K562 (cell line): ENCODE measurements around the gene LCN1. TPM values are rescaled to one million over a fixed set of nuclear protein-coding genes. Genes with fewer than 3 reads are reported as not detected.
"Not testable (repeated sequence)": the region's sequence is repeated elsewhere in the genome, so short reads cannot be mapped to it uniquely, and the experiment has no call there.

Experiments used
- ATAC-seq: fragments of 200-7000 bp; cut with Tn5 transposase; 3 replicates; pipeline ENCODE4 v1.9.1; 2020; ENCODE audit warnings: moderate library complexity
- BruUV-seq: library from RNA; stranded (reverse); fragments of 400-500 nt; replicated peaks from 2 replicates; lab custom pipeline; 2021; lab: Mats Ljungman, UMichigan
- CTCF ChIA-PET: fragments of 300-600 bp; formaldehyde crosslinking; extraction: SDS; loops from one replicate; lab custom pipeline; 2021; ENCODE audit warnings: low intra/inter-chr PET ratio; lab: Yijun Ruan, JAX
- POLR2A ChIA-PET: fragments of 300-600, 350-650 bp; sonication (Branson Sonifier 250); formaldehyde crosslinking; extraction: SDS; loops from one replicate; lab custom pipeline; 2021; ENCODE audit warnings: antibody characterized with exemption, inconsistent platforms; lab: Yijun Ruan, JAX
- DNase-seq, 4 experiments: peaks; one replicate each; pipeline versions ENCODE4 v3.0.0 to v3.0.0-alpha.2; 2011 to 2018; ENCODE audit warnings: low spot score in 3 of 4, mixed read lengths in 3 of 4; ENCODE audit errors: extremely low read depth in 1 of 4
- FAIRE-seq: peaks from 2 replicates; lab custom pipeline; 2011; peaks lifted over from hg19 to GRCh38; lab: Jason Lieb, UNC
- H2AFZ ChIP-seq: 2 replicates; pipeline ENCODE4 v1.6.0; 2011; ENCODE audit warnings: low read depth, low read length, control low read depth, inconsistent platforms
- H3K27ac ChIP-seq: fragments of 200-600 bp; 3 replicates; pipeline ENCODE4 v1.8.0; 2011; ENCODE audit warnings: low read depth, mild to moderate bottlenecking, control low read depth, inconsistent platforms, low read length, moderate library complexity, mixed read lengths; ENCODE audit errors: extremely low read depth
- H3K27me3 ChIP-seq, 2 experiments: fragments of 300-600 bp in 1 of 2; 2 replicates in 1 of 2; 3 replicates in 1 of 2; pipeline versions ENCODE4 v1.6.0 to v1.8.0; 2011; ENCODE audit warnings: inconsistent platforms in 2 of 2, low read length in 2 of 2, mild to moderate bottlenecking in 1 of 2, mixed read lengths in 1 of 2, moderate library complexity in 1 of 2; ENCODE audit not compliant: control insufficient read depth in 2 of 2, insufficient read depth in 2 of 2
- H3K36me3 ChIP-seq: fragments of 300-600 bp; 3 replicates; pipeline ENCODE4 v1.8.0; 2011; ENCODE audit warnings: mild to moderate bottlenecking, low read length, inconsistent platforms; ENCODE audit not compliant: control insufficient read depth, insufficient read depth
- H3K4me1 ChIP-seq, 2 experiments: fragments of 200-600 bp in 1 of 2; replicated peaks in 1 of 2; 2 replicates in 1 of 2; 3 replicates in 1 of 2; pipeline versions ENCODE4 v1.5.1 to v1.8.0; 2011; ENCODE audit warnings: inconsistent platforms in 2 of 2, low read length in 2 of 2, mild to moderate bottlenecking in 1 of 2, mixed read lengths in 1 of 2, moderate library complexity in 1 of 2; ENCODE audit not compliant: control insufficient read depth in 2 of 2, insufficient read depth in 2 of 2
- H3K4me2 ChIP-seq: 2 replicates; pipeline ENCODE4 v1.6.1; 2011; ENCODE audit warnings: low read length, control low read depth, inconsistent platforms, mixed read lengths; ENCODE audit not compliant: insufficient read depth
- H3K4me3 ChIP-seq: fragments of 200-600 bp; sonication (generic), shearing (Covaris generic); 2 replicates; pipeline ENCODE4 v1.5.1; 2016; ENCODE audit warnings: control low read depth, inconsistent platforms
- H3K79me2 ChIP-seq: fragments of 200-600 bp; 3 replicates; pipeline ENCODE4 v1.8.0; 2011; ENCODE audit warnings: low read length, inconsistent platforms; ENCODE audit not compliant: control insufficient read depth, insufficient read depth
- H3K9ac ChIP-seq, 2 experiments: 2 replicates each; pipeline versions ENCODE4 v1.6.0 to v1.6.1; 2011; ENCODE audit warnings: low read depth in 2 of 2, low read length in 2 of 2, control low read depth in 1 of 2, inconsistent platforms in 1 of 2, mild to moderate bottlenecking in 1 of 2, mixed read lengths in 1 of 2; ENCODE audit not compliant: insufficient read depth in 1 of 2
- H3K9me1 ChIP-seq: one replicate; pipeline ENCODE4 v1.6.0; 2011; ENCODE audit warnings: inconsistent platforms, mild to moderate bottlenecking, low read length, moderate library complexity; ENCODE audit not compliant: control insufficient read depth, insufficient read depth
- H3K9me3 ChIP-seq: replicated peaks from 2 replicates; pipeline ENCODE4 v1.5.1; 2011; ENCODE audit warnings: low read depth, low read length, inconsistent platforms; ENCODE audit not compliant: control insufficient read depth, insufficient read depth
- H4K20me1 ChIP-seq: replicated peaks from 2 replicates; pipeline ENCODE4 v1.6.1; 2011; ENCODE audit warnings: low read length, inconsistent platforms, mixed read lengths; ENCODE audit not compliant: control insufficient read depth, insufficient read depth
- CREB3 ChIP-seq: fragments of 450-650 bp; conservative IDR thresholded peaks from 2 replicates; pipeline ENCODE4 v1.6.1; 2016; ENCODE audit warnings: missing genetic modification characterization, low read depth, mild to moderate bottlenecking, missing compliant biosample characterization, moderate library complexity
- HNRNPUL1 ChIP-seq: fragments of 200-400 bp; formaldehyde crosslinking; IDR thresholded peaks from 2 replicates; pipeline ENCODE4 v1.6.1; 2017; ENCODE audit warnings: low read length
- HOXB6 ChIP-seq: fragments of 250-450 bp; sonication (Bioruptor Pico); IDR thresholded peaks from 2 replicates; pipeline ENCODE4 v1.5.1; 2022; ENCODE audit warnings: mild to moderate bottlenecking, borderline replicate concordance
- PRDM10 ChIP-seq: fragments of 450-650 bp; IDR thresholded peaks from 2 replicates; pipeline ENCODE4 v1.6.1; 2018; ENCODE audit not compliant: partially characterized antibody
- SMARCC2 ChIP-seq: fragments of 450-650 bp; IDR thresholded peaks from 2 replicates; pipeline ENCODE4 v1.6.1; 2017; ENCODE audit warnings: antibody characterized with exemption, moderate library complexity, mild to moderate bottlenecking, low read depth
- U2AF1 ChIP-seq: fragments of 200-400 bp; formaldehyde crosslinking; optimal IDR thresholded peaks from 2 replicates; pipeline ENCODE3; 2017; ENCODE audit warnings: mild to moderate bottlenecking, low read depth, low read length, moderate library complexity
- ZBED1 ChIP-seq: IDR thresholded peaks from 2 replicates; pipeline ENCODE4 v1.6.1; 2014
- ZKSCAN1 ChIP-seq: fragments of 150-350 bp; IDR thresholded peaks from 2 replicates; pipeline ENCODE4 v1.6.1; 2016; ENCODE audit warnings: low read depth, low read length
- WGBS: fragments of 100-300 bp; shearing (Covaris generic); methylation state at CpG from one replicate; pipeline ENCODE4 v1.1.6; 2016; ENCODE audit warnings: low coverage, mixed read lengths; ENCODE audit not compliant: insufficient coverage; ENCODE audit errors: missing lambda C conversion rate; 5-methylcytosine and 5-hydroxymethylcytosine counted together
- in situ Hi-C: fragments of 300-500 bp; cut with MboI; formaldehyde crosslinking; loops from 4 replicates; pipeline ENCODE4 v1.15.0; 2018; ENCODE audit warnings: inconsistent platforms, mixed read lengths
- intact Hi-C: fragments of 100-400 bp; cut with micrococcal nuclease; formaldehyde crosslinking; loops from 2 replicates; pipeline ENCODE4 v1.14.2; 2022
- polyA plus RNA-seq, 8 experiments: library from polyadenylated mRNA; depleted of rRNA in 4 of 8; stranded (reverse) in 5 of 8; unstranded in 3 of 8; fragments of >200 nt; fragmentation: Nextera tagmentation in 2 of 8; fragmentation: Illumina TruSeq in 1 of 8; extraction: Ambion mirVana in 2 of 8; extraction: Trizol in 1 of 8; gene quantifications; 2 replicates each; pipeline versions ENCODE4 v1.2.1 to v1.2.3, GENCODE V29; 2011 to 2014; ENCODE audit warnings: inconsistent platforms in 1 of 8, missing spikeins in 1 of 8
- total RNA-seq, 7 experiments: library from RNA; depleted of rRNA in 6 of 7; stranded (reverse); fragments of >200 nt in 6 of 7; fragmentation: Illumina TruSeq in 2 of 7; extraction: Trizol in 2 of 7; gene quantifications; 2 replicates each; pipeline versions ENCODE4 v1.2.1 to v1.2.3, GENCODE V29; 2011 to 2021; ENCODE audit warnings: low replicate concordance in 1 of 7

LCN1 gene
- total and polyA plus RNA-seq, 9 of the 15 experiments (the other 6 are each of a cell fraction or from before 2014, with no cell fraction given), result not detected

DNA sequence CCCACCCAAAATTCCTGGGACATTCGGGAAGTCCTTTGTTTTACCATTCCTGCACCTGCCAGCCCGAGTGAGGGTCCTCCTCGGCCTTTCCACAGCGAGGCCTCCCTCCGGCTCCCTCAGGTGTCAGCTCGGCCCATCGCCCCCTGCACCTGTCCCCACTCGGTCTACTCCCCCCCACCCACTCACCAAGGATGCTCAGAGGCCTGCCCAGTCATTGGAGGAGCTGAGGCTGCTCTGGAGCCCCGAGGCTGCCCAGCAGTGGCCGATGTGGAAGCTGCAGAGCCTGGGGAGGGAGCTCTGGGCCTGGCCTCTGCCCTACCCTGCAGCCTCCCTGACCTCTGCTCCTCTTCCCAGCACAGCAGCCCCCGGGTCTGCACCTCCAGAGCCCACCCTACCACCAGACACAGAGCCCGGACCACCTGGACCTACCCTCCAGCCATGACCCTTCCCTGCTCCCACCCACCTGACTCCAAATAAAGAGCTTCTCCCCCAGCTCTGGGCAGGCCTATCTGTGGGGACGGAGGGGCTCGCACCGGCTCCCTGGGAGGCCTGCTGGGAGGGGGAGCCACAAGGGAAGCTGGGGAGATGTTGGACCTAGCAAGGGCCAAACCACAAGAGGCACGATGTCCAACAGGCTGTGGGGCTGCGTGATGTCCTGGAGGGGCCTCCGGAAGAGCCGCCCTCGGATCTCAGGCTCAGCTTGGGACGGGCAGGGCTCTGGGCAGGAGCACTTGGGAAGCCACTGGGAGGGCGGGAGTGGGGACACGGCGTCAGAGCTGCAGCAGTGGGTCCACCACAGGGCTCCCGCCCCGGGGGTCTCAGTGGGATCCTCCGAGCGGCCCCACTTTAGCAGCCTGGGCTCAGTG is 28.5 kb downstream of the LCN1 start:
- POLR2A ChIA-PET, result interaction anchor here (0.6 kb wide), 1 partner anchor 30 kb away, joined by 3 read pairs; no protein-coding TSS in a partner anchor
- DNase-seq, H3K9ac ChIP-seq, intact Hi-C loops, BruUV-seq, H3K79me2 ChIP-seq, H3K9me3 ChIP-seq, H4K20me1 ChIP-seq, CTCF ChIA-PET, H3K27ac ChIP-seq, FAIRE-seq, H3K36me3 ChIP-seq, H3K4me2 ChIP-seq, in situ Hi-C loops, H3K4me3 ChIP-seq, ATAC-seq, H3K9me1 ChIP-seq, H2AFZ ChIP-seq: not testable (repeated sequence)
- peaks cover 17 to 60% of the 10 kb centered on the region in 2 experiments; a peak in 3 of 5 replicates for H3K27me3 ChIP-seq
- WGBS, result 7% methylated on average over 18 of the region's 28 CpGs
- peaks cover 0 to 26% of the 10 kb centered on the region in 2 experiments; a peak in 2 of 5 replicates for H3K4me1 ChIP-seq

GRCh38 chr9:135550344-135550918 is 29.2 kb downstream of the LCN1 start:
- H2AFZ ChIP-seq, result no peak overlapping the region
- no peak overlapping the region for H3K4me2 ChIP-seq
- WGBS, result 4% methylated on average over 14 of the region's 17 CpGs
- no peaks in the 10 kb centered on the region for H3K9me3 ChIP-seq
- TF ChIP-seq ZBED1, result no peak
- no peak for TF ChIP-seq ZKSCAN1
- TF ChIP-seq CREB3 (tag), result no peak
- TF ChIP-seq SMARCC2, result no peak
- no peak for TF ChIP-seq HOXB6 (CRISPR knock-in tag)
- no peak for TF ChIP-seq PRDM10
- TF ChIP-seq U2AF1, result no peak
- TF ChIP-seq HNRNPUL1, result no peak
- DNase-seq, result no peak
- no peaks in the 10 kb centered on the region for H3K36me3 ChIP-seq
- peaks cover 1 to 26% of the 10 kb centered on the region in 2 experiments; a peak in 3 of 5 replicates for H3K4me1 ChIP-seq
- in situ Hi-C loops (no loop called here), intact Hi-C loops (no loop called here)
- peaks cover 17 to 57% of the 10 kb centered on the region in 2 experiments; a peak in 4 of 5 replicates for H3K27me3 ChIP-seq
- H3K27ac ChIP-seq, result no peak overlapping the region
- CTCF ChIA-PET, result no interaction called here
- no TSS peak for BruUV-seq
- no peak overlapping the region for H3K4me3 ChIP-seq
- H3K79me2 ChIP-seq, result no peaks in the 10 kb centered on the region
- POLR2A ChIA-PET, result no interaction called here
- 0 out of 2 replicates have a peak, but pooled peaks cover 3% of the 10 kb centered on the region for H4K20me1 ChIP-seq
- no peak for ATAC-seq
- no peaks in the 10 kb centered on the region for H3K9me1 ChIP-seq
- FAIRE-seq, result no peak
- no peak overlapping the region for H3K9ac ChIP-seq
